NCI-H1436 (cell line): ENCODE data around the gene CDC42BPB.
"Not testable (repeated sequence)": the region's sequence is repeated elsewhere in the genome, so short reads cannot be mapped to it uniquely, and the experiment has no call there.

Source experiments
- DNase-seq: peaks from one replicate; lab custom pipeline; 2025; lab: John Stamatoyannopoulos, UW

The CDC42BPB gene

GRCh38 chr14:102900631-102901571, 156.4 kb downstream of the CDC42BPB start:
- DNase-seq, result no peak

- DNase-seq, result no peak
Observed at GRCh38 chr14:102899516-102899900, 157.8 kb downstream of the CDC42BPB start.

GRCh38 chr14:102898776-102899515, 158.4 kb downstream of the CDC42BPB start:
- no peak for DNase-seq

- DNase-seq, result no peak
Observed at GRCh38 chr14:102898298-102898697, 159.1 kb downstream of the CDC42BPB start.

GRCh38 chr14:102897299-102898027, 159.9 kb downstream of the CDC42BPB start:
- DNase-seq, result no peak

- not testable (repeated sequence) for DNase-seq
Observed at GRCh38 chr14:102896735-102897134, 160.6 kb downstream of the CDC42BPB start.

- no peak for DNase-seq
Observed at GRCh38 chr14:102893452-102893851, 163.9 kb downstream of the CDC42BPB start.

GRCh38 chr14:102892651-102893050, 164.7 kb downstream of the CDC42BPB start:
- no peak for DNase-seq

GRCh38 chr14:102891556-102891955, 165.8 kb downstream of the CDC42BPB start:
- DNase-seq, result no peak

- no peak for DNase-seq
Observed at GRCh38 chr14:102891111-102891510, 166.2 kb downstream of the CDC42BPB start.

- no peak for DNase-seq
Observed at GRCh38 chr14:102889615-102890014, 167.7 kb downstream of the CDC42BPB start.

- DNase-seq, result no peak
Observed at GRCh38 chr14:102888748-102889147, 168.6 kb downstream of the CDC42BPB start.

- no peak for DNase-seq
Observed at GRCh38 chr14:102885737-102886447, 171.5 kb downstream of the CDC42BPB start.

GRCh38 chr14:102883554-102883953, 173.8 kb downstream of the CDC42BPB start:
- no peak for DNase-seq

- DNase-seq, result no peak
Observed at GRCh38 chr14:102883089-102883541, 174.2 kb downstream of the CDC42BPB start.
